Left ventricle myocardium inferior (tissue), 1 donor: Measurements from ENCODE around the gene RNF186. TPM values are rescaled to one million over a fixed set of nuclear protein-coding genes. Genes with fewer than 3 reads are reported as not detected.

Experiments used
- DNase-seq: peaks from one replicate; pipeline ENCODE4 v3.0.0-alpha.2; 2020
- H3K27ac ChIP-seq: fragments of 200-600 bp; replicated peaks from 2 replicates; pipeline ENCODE4 v1.8.0; 2021
- H3K27me3 ChIP-seq: fragments of 200-600 bp; 2 replicates; pipeline ENCODE4 v1.8.0; 2021; ENCODE audit warnings: low read depth
- H3K36me3 ChIP-seq: fragments of 200-600 bp; 2 replicates; pipeline ENCODE4 v1.8.0; 2021
- H3K4me1 ChIP-seq: fragments of 200-600 bp; 2 replicates; pipeline ENCODE4 v1.8.0; 2021
- H3K4me3 ChIP-seq: fragments of 200-600 bp; 2 replicates; pipeline ENCODE4 v1.8.0; 2021; ENCODE audit warnings: mild to moderate bottlenecking, moderate library complexity
- H3K9me3 ChIP-seq: fragments of 200-600 bp; replicated peaks from 2 replicates; pipeline ENCODE4 v1.8.0; 2021
- CTCF ChIP-seq: fragments of 200-600 bp; IDR thresholded peaks from 2 replicates; pipeline ENCODE4 v1.8.0; 2021; ENCODE audit warnings: antibody characterized with exemption, mild to moderate bottlenecking, borderline replicate concordance
- intact Hi-C: fragments of 100-400 bp; cut with micrococcal nuclease; formaldehyde crosslinking; loops from one replicate; pipeline ENCODE4 v1.11.0; 2022
- total RNA-seq: library from RNA; stranded (reverse); fragmentation: NEBNext Ultra II Directional; extraction: Animal tissue kit (Norgen Biotek cat#: 25700); gene quantifications from one replicate; pipeline ENCODE4 v1.2.1, GENCODE V29; 2021
- donor health status: DM: no; HTN: yes; CAD: no; lungs with severe emphysema.

The RNF186 gene
- total RNA-seq, 1 donor from 2014 or later: not detected

GRCh38 chr1:19771350-19771749, 43.7 kb downstream of the RNF186 start:
- H3K27me3 ChIP-seq: no peaks in the 10 kb centered on the region
- TF ChIP-seq CTCF: no peak
- peaks cover 41% of the 10 kb centered on the region for H3K36me3 ChIP-seq
- no peaks in the 10 kb centered on the region for H3K4me1 ChIP-seq
- intact Hi-C loops: no loop called here
- no peak overlapping the region for H3K27ac ChIP-seq
- no peak for DNase-seq
- no peaks in the 10 kb centered on the region for H3K9me3 ChIP-seq
- H3K4me3 ChIP-seq: no peak overlapping the region

GRCh38 chr1:19770436-19771190, 44.5 kb downstream of the RNF186 start:
- Histone ChIP-seq H3K27ac (no peak overlapping the region), H3K4me3 (no peak overlapping the region), H3K36me3 (peaks cover 38% of the 10 kb centered on the region), H3K27me3 (no peaks in the 10 kb centered on the region), H3K4me1 (no peaks in the 10 kb centered on the region), H3K9me3 (no peaks in the 10 kb centered on the region)
- no peak for TF ChIP-seq CTCF
- intact Hi-C loops: no loop called here
- no peak for DNase-seq

GRCh38 chr1:19769211-19769932, 45.7 kb downstream of the RNF186 start:
- no peak for DNase-seq
- H3K4me3 ChIP-seq: no peak overlapping the region
- no peak overlapping the region for H3K27ac ChIP-seq
- no peaks in the 10 kb centered on the region for H3K27me3 ChIP-seq
- intact Hi-C loops: no loop called here
- H3K4me1 ChIP-seq: no peaks in the 10 kb centered on the region
- H3K36me3 ChIP-seq: peaks cover 31% of the 10 kb centered on the region
- H3K9me3 ChIP-seq: no peaks in the 10 kb centered on the region
- TF ChIP-seq CTCF: no peak

- intact Hi-C loops: no loop called here
- peaks cover 30% of the 10 kb centered on the region for H3K36me3 ChIP-seq
These were observed 46.5 kb downstream of the RNF186 start for GRCh38 chr1:19768353-19769210.

More at GRCh38 chr1:19768353-19769210, 46.5 kb downstream of the RNF186 start:
- no peak for TF ChIP-seq CTCF
- Histone ChIP-seq H3K4me1 (no peaks in the 10 kb centered on the region), H3K27me3 (no peaks in the 10 kb centered on the region), H3K9me3 (no peaks in the 10 kb centered on the region), H3K4me3 (no peak overlapping the region), H3K27ac (no peak overlapping the region)
- no peak for DNase-seq
